HFFc6 (cell line): ENCODE measurements around the gene EDEM1. TPM values are rescaled to one million over a fixed set of nuclear protein-coding genes. Genes with fewer than 3 reads are reported as not detected.

Experiments
- DNase-seq: peaks from one replicate; pipeline ENCODE4 v3.0.0-alpha.2; 2018
- H3K27ac Mint-ChIP-seq: 2 replicates; pipeline ENCODE4 v1.8.0; 2020; ENCODE audit warnings: mild to moderate bottlenecking, mixed read lengths
- H3K27me3 Mint-ChIP-seq: 2 replicates; pipeline ENCODE4 v1.8.0; 2021; ENCODE audit warnings: mild to moderate bottlenecking, moderate library complexity, mixed read lengths; ENCODE audit not compliant: insufficient read depth
- H3K36me3 Mint-ChIP-seq: 2 replicates; pipeline ENCODE4 v1.8.0; 2021; ENCODE audit warnings: low read depth, mixed read lengths
- H3K4me1 Mint-ChIP-seq: 2 replicates; pipeline ENCODE4 v1.8.0; 2020; ENCODE audit warnings: low read depth, mixed read lengths
- H3K4me3 Mint-ChIP-seq: 2 replicates; pipeline ENCODE4 v1.8.0; 2020; ENCODE audit warnings: mild to moderate bottlenecking, moderate library complexity, mixed read lengths
- H3K9me3 Mint-ChIP-seq: 2 replicates; pipeline ENCODE4 v1.8.0; 2020; ENCODE audit warnings: mild to moderate bottlenecking, mixed read lengths
- microRNA-seq: library from miRNA; unstranded; fragments of <30 nt; microRNA quantifications from one replicate; pipeline ENCODE4, GENCODE V29; 2019
- total RNA-seq, 6 experiments: library from RNA; stranded (reverse); fragmentation: NEBNext Ultra II Directional; extraction: Animal tissue kit (Norgen Biotek cat#: 25700); gene quantifications; 2 replicates in 1 of 6; 3 replicates in 5 of 6; pipeline ENCODE4 v1.2.3, GENCODE V29; 2021
- TF ChIP-seq, protein P1 (sequence below): fragments of 200-600 bp; sonication (generic); IDR thresholded peaks from 2 replicates; pipeline ENCODE4 v1.5.0; 2021; ENCODE audit warnings: antibody characterized with exemption, mild to moderate bottlenecking

Gene EDEM1
- total RNA-seq, 6 experiments from 2014 or later, result 47.6 to 56.4 (median 52.0) TPM

DNA sequence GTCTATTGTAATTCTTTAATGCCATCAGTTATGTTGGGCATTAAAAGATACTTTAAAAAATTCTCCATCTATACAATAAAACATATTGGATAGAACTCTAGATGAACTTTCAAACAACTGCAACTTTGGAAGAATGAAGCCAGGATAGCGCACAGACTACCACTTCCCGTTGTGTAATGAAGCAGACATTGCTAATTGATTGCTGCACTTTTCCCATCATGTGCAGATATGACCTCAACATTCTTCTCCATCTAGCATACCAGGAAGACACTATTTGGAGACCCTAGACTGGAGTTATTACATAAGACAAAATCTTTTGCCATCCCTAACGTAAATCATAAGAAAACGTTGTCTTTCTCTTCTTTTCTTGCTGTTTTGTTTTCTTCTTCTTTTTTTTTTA, 75.0 kb downstream of the EDEM1 start:
- Mint-ChIP-seq H3K9me3 (no peaks in the 10 kb centered on the region), H3K36me3 (no peaks in the 10 kb centered on the region), H3K27me3 (peaks cover 1% of the 10 kb centered on the region; the same call in 1 of the 2 replicates), H3K4me1 (peaks cover 25% of the 10 kb centered on the region), H3K27ac (no peak overlapping the region), H3K4me3 (no peak overlapping the region)
- DNase-seq, result no peak
- TF ChIP-seq, protein P1, sequence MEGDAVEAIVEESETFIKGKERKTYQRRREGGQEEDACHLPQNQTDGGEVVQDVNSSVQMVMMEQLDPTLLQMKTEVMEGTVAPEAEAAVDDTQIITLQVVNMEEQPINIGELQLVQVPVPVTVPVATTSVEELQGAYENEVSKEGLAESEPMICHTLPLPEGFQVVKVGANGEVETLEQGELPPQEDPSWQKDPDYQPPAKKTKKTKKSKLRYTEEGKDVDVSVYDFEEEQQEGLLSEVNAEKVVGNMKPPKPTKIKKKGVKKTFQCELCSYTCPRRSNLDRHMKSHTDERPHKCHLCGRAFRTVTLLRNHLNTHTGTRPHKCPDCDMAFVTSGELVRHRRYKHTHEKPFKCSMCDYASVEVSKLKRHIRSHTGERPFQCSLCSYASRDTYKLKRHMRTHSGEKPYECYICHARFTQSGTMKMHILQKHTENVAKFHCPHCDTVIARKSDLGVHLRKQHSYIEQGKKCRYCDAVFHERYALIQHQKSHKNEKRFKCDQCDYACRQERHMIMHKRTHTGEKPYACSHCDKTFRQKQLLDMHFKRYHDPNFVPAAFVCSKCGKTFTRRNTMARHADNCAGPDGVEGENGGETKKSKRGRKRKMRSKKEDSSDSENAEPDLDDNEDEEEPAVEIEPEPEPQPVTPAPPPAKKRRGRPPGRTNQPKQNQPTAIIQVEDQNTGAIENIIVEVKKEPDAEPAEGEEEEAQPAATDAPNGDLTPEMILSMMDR, result no peak

- TF ChIP-seq, protein P1, result no peak
- Mint-ChIP-seq H3K27ac (no peak overlapping the region), H3K9me3 (no peaks in the 10 kb centered on the region), H3K36me3 (no peaks in the 10 kb centered on the region), H3K4me1 (peaks cover 25% of the 10 kb centered on the region), H3K27me3 (peaks cover 1% of the 10 kb centered on the region; the same call in 1 of the 2 replicates), H3K4me3 (no peak overlapping the region)
- DNase-seq, result no peak
Measured at GRCh38 chr3:5264093-5264600, 76.6 kb downstream of the EDEM1 start.

GRCh38 chr3:5264896-5265770, 77.6 kb downstream of the EDEM1 start:
- DNase-seq, result peak; percentile 13
- no peaks in the 10 kb centered on the region for H3K36me3 Mint-ChIP-seq
- peaks cover 25% of the 10 kb centered on the region for H3K4me1 Mint-ChIP-seq
- TF ChIP-seq, protein P1, result no peak
- no peak overlapping the region for H3K4me3 Mint-ChIP-seq
- peak overlapping the region; percentile 26; the same call in 1 of the 2 replicates for H3K27ac Mint-ChIP-seq
- no peaks in the 10 kb centered on the region for H3K9me3 Mint-ChIP-seq
- H3K27me3 Mint-ChIP-seq, result peaks cover 1% of the 10 kb centered on the region; the same call in 1 of the 2 replicates

DNA sequence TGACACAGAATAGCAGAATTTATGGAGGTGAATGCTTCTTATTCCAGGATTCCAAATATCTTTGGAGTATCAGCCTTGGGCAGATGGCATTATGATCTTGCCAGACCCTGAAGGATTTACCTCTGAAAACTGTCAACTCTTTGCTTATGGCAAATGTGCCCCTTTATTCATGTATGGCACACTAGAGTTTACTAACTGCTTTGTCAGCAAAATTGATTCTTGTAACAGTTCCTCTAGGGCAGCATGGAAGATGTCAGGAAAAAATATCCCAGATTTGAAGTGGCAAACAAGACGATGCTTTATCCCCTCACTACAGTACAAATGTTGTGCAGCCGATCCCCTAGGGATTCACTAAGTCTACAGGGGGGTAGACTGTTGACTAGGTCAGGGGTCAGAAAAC, 79.7 kb downstream of the EDEM1 start:
- Mint-ChIP-seq H3K27me3 (no peaks in the 10 kb centered on the region), H3K36me3 (no peaks in the 10 kb centered on the region), H3K4me3 (no peak overlapping the region), H3K27ac (no peak overlapping the region), H3K4me1 (peaks cover 25% of the 10 kb centered on the region), H3K9me3 (no peaks in the 10 kb centered on the region)
- DNase-seq, result no peak
- TF ChIP-seq, protein P1, result no peak

DNA sequence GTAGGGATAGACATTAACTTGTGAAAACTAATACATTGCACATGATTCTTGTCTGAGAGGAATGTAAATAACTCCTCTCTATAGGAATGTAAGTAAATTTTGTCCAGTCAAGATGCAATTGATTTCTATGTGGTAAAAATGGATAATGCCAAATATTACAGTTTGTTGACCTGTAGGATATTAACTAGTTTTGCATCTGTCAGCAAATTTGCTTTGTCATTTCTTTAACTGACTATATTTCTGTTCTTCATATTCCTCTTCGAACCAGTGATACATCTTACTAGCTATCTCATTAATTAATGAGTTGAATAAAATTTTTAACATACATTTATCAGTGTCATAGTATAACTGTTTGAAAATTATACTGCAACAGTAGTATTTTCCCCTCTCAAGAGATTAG, 80.4 kb downstream of the EDEM1 start:
- H3K4me3 Mint-ChIP-seq, result no peak overlapping the region
- H3K4me1 Mint-ChIP-seq, result peaks cover 25% of the 10 kb centered on the region
- H3K9me3 Mint-ChIP-seq, result no peaks in the 10 kb centered on the region
- H3K27ac Mint-ChIP-seq, result no peak overlapping the region
- TF ChIP-seq, protein P1, result no peak
- DNase-seq, result no peak
- H3K36me3 Mint-ChIP-seq, result no peaks in the 10 kb centered on the region
- no peaks in the 10 kb centered on the region for H3K27me3 Mint-ChIP-seq

Small RNA genes lying within 50 kb of the gene (microRNA-seq; reads per million reads assigned to microRNA genes)
- gene MIR4790, result not detected

Other genes starting within 250 kb of the EDEM1 start
- gene BHLHE40, start 208.3 kb upstream of the EDEM1 start, total RNA-seq, result 10 to 100 TPM; 10.2 to 11.8 (median 10.7) TPM
- gene ARL8B, start 65.4 kb upstream of the EDEM1 start, total RNA-seq, result 10 to 100 TPM; 48.9 to 64.7 (median 53.7) TPM